Gastrocnemius medialis (tissue), 4 donors: ENCODE results near the gene CACNA2D3.

Source experiments
- POLR2A ChIP-seq, 2 donors: fragments of 450-650 bp; IDR thresholded peaks; one replicate each; pipeline ENCODE4 v1.6.1; 2017; ENCODE audit warnings: antibody characterized with exemption in 2 of 2, mild to moderate bottlenecking in 2 of 2, moderate library complexity in 2 of 2
- TF ChIP-seq, protein P1 (sequence below), 5 experiments: fragments of 450-650 bp in 3 of 5; fragments of 200-600 bp in 2 of 5; sonication (generic) in 2 of 5; IDR thresholded peaks in 4 of 5; conservative IDR thresholded peaks in 1 of 5; 1 replicate in 4 of 5; 2 replicates in 1 of 5; pipeline ENCODE4 v1.5.1; 2016 to 2019; ENCODE audit warnings: antibody characterized with exemption in 5 of 5, mild to moderate bottlenecking in 3 of 5, moderate library complexity in 3 of 5

DNA sequence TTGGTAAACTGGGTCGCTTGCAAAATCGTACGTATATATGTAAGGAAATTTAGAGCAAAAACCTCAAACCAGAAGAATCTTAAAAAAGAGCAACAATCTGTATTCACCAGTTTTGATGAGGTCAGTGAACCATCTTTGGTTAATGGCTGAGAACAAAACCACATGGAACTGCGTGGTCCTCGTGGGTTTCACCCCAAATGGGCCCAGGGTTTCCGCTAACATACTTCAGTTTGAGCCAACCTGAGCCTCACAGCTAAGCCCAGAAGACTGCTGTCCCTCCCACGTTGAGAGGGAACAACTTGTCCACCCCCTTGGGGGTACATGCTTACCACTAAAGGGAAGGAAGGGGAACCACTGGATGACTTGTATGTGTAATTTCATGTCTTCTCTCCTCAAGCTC is 204.6 kb downstream of the CACNA2D3 start:
- TF ChIP-seq, protein P1, sequence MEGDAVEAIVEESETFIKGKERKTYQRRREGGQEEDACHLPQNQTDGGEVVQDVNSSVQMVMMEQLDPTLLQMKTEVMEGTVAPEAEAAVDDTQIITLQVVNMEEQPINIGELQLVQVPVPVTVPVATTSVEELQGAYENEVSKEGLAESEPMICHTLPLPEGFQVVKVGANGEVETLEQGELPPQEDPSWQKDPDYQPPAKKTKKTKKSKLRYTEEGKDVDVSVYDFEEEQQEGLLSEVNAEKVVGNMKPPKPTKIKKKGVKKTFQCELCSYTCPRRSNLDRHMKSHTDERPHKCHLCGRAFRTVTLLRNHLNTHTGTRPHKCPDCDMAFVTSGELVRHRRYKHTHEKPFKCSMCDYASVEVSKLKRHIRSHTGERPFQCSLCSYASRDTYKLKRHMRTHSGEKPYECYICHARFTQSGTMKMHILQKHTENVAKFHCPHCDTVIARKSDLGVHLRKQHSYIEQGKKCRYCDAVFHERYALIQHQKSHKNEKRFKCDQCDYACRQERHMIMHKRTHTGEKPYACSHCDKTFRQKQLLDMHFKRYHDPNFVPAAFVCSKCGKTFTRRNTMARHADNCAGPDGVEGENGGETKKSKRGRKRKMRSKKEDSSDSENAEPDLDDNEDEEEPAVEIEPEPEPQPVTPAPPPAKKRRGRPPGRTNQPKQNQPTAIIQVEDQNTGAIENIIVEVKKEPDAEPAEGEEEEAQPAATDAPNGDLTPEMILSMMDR (IDR thresholded peaks at IDR 0.05 in 4 of 5, conservative IDR thresholded peaks at IDR 0.05 in 1 of 5), result no peak
- TF ChIP-seq POLR2A (IDR thresholded peaks at IDR 0.05), result no peak
